Measurements from ENCODE around the gene TMEM9.

- TF ChIP-seq CTCF (conservative IDR thresholded peaks at IDR 0.05; ENCODE audit: low read depth, low read length): no peak
- TF ChIP-seq EZH2 (IDR thresholded peaks at IDR 0.05; ENCODE audit: borderline replicate concordance, low read depth, low read length, poor library complexity, severe bottlenecking): no peak
These were observed 42.0 kb downstream of the TMEM9 start, which contains the start of gene CACNA1S for GRCh38 chr1:201112173-201112731.

Data from A673 (cell line).